GM18502 (cell line): ENCODE results near the gene ZNHIT2.
"Not testable (repeated sequence)": the region's sequence is repeated elsewhere in the genome, so short reads cannot be mapped to it uniquely, and the experiment has no call there.

Source experiments
- ATAC-seq: cut with Tn5 transposase; IDR thresholded peaks from one replicate; pipeline ENCODE4 v1.9.1; 2021; ENCODE audit warnings: mild to moderate bottlenecking; ENCODE audit not compliant: unreplicated experiment, poor library complexity

The ZNHIT2 gene

GRCh38 chr11:65121447-65121864 lies 4.0 kb upstream of the ZNHIT2 start:
- no peak for ATAC-seq

GRCh38 chr11:65120831-65121230 lies 3.3 kb upstream of the ZNHIT2 start:
- no peak for ATAC-seq

GRCh38 chr11:65119670-65119995 lies 2.1 kb upstream of the ZNHIT2 start:
- no peak for ATAC-seq

DNA sequence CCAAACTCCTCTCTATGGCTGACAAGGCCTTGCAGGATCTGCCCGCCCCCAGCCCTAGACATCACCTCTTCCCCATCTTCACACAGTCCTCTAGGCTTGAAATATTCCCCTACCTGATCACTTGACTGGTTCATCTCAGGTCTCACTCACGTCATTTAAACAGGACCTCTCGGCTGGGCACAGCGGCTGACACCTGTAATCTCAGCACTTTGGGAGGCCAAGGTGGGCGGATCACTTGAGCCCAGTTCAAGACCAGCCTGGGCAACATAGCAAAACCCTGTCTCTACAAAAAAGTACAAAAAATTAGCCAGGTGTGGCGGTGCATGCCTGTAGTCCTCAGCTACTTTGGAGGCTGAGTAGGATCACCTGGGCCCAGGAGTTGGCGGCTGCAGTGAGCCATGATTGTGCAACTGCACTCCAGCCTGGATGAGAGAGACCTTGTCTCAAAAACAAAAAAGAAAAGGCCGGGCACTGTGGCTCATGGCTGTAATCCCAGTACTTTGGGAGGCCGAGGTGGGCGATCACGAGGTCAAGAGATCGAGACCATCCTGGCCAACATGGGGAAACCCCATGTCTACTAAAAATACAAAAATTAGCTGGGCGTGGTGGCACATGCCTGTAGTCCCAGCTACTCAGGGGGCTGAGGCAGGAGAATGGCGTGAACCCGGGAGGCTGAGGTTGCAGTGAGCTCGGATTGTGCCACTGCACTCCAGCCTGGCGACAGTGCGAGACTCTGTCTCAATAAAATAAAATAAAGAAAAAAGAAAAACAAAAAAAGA lies 1.6 kb upstream of the ZNHIT2 start:
- ATAC-seq: not testable (repeated sequence)

- no peak for ATAC-seq
Observed at GRCh38 chr11:65118097-65118837, 766 bp upstream of the ZNHIT2 start.

DNA sequence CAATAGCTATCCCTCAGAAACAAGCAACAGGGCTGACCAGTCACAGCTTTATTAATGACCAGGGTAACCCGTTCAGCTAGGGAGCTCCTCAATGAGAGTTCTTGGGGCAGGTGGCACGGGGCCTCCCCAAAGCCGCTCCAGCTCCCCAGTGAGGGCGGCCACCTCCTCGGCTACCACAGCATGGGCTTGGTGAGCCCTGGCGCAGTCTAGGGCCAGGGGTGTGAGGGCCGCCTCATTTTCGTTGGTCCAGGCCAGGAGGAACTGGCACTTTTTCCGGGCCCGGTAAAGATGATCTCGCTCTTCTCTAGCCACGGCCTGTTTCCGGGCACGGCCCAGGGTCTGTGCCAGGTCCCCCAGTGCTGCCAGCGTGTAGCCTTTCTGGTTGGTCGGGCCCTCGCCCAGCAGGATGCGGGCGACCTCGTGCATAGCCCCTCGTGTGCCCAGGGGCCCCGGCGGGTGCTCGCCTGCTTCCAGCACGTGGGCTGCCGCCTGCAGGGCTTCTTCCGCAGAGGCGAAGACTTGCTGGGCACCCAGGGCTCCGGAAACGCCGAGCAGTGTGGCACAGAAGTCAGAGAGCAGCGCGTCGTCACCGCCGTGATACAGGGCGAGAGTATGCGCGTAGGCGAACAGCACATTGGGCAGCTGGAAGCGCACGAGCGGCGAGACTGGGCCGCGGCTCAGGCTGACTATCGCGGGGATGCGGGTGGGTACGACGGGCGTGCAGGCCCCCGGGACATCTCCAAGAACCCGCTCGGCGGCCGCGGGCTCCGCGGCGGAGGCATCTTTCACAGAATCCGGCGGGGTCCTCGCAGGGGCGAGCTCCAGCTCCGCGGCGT lies 913 bp downstream of the ZNHIT2 start:
- no peak for ATAC-seq

GRCh38 chr11:65115361-65116082 lies 2.0 kb downstream of the ZNHIT2 start:
- ATAC-seq: no peak

DNA sequence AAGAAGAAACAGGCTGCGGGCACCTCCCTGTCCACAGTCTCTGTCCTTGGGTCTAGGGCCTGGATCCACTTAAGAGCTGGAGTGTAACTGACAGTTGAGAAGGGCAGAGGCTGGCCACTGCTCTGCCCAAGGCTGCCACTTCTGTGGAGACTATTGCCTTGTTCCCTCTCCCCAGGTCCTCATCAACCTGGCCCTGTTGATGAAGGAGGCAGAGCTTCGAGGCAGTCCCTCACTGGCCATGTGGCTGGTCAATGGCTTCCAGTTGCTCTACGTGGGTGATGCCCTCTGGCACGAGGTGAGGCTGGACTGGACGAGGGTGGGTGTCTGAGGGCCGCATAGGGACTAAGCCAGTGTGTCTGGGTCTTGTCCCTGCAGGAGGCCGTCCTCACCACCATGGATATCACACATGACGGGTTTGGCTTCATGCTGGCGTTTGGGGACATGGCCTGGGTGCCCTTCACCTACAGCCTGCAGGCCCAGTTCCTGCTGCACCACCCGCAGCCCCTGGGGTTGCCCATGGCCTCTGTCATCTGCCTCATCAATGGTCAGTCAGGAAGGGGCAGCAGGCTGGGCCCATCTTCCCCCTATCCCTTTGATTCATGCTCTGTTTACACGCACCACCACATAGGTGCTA lies 2.8 kb downstream of the ZNHIT2 start:
- no peak for ATAC-seq

DNA sequence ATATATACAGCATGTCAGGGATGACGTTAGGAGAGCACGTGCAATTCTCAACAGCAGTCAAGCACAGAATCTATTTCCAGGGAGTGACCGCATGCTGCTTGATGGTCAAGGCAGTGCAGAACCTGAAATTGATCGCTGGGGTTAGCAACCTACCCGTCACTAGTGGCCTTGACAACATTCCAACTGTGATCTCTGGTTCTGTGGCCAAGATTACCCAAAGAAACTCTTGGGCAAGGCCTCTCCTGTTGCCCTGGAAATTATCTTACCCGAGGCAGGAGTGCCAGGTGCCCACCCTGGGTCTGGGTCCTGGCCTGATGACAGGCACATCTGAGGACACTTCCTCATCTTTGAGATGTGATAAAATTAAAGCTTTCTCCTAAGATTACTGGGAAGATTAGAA lies 3.7 kb downstream of the ZNHIT2 start:
- no peak for ATAC-seq

GRCh38 chr11:65113361-65113756 lies 4.1 kb downstream of the ZNHIT2 start:
- no peak for ATAC-seq

DNA sequence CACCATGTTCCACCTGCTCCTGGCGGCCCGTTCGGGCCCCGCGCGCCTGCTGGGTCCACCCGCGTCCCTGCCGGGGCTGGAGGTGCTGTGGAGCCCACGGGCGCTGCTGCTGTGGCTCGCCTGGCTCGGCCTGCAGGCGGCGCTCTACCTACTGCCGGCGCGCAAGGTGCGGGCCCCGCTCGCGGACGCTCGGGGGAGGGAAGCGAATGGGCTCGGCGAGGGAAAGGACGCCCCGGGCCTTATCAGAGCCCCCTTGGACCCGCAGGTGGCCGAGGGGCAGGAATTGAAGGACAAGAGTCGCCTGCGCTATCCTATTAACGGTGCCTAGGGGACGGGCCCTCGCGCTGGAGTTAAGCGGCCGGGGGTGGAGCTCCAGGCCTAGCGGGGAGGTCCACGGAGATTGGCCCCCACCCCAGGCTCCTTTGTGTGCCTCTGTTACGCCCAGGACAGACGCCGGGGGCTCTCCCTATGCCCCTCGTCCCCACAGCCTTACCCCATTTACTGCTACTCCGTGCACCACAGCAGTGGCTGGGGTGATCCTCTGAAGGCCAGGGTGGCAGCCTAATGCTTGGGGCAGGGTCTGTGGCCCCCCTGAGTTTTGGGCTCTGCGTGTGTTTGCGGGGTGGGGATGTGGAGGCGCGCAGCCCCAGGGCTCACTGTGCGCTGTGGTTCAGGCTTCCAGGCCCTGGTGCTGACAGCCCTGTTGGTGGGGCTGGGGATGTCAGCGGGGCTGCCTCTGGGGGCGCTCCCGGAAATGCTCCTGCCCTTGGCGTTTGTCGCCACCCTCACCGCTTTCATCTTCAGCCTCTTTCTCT lies 4.7 kb downstream of the ZNHIT2 start:
- peak; percentile 38 for ATAC-seq

GRCh38 chr11:65111744-65112545 lies 5.6 kb downstream of the ZNHIT2 start, which contains the start of gene TM7SF2:
TSS of gene TM7SF2 (plus strand) at chr11:65111872. CDS start at chr11:65112016, 144 bp downstream.
- ATAC-seq: peak; percentile 61

DNA sequence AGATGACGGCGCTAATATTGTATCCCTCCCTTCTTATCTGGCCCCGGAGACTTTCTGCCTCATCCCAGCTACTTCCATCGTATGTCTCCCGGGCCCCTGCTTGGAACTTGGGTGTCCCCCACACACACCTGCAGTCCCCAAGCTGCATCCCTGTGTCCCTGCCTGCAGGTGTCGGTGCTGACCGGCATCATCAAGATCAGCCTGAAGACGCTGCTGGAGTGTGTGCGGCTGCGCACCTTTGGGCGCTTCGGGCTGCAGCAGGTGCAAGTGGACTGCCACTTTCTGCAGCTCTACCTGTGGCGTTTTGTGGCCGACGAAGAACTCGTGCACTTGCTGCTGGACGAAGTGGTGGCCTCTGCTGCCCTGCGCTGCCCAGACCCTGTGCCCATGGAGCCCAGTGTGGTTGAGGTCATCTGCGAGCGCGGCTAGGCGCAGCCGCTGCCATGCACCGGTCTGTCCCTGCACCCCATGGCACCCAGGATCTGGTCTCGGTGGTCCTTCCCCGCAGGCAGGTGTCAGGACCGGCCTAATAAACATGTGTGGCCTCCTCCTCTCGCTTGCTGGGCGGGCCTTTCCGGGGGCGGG lies 6.2 kb downstream of the ZNHIT2 start:
- ATAC-seq: no peak

DNA sequence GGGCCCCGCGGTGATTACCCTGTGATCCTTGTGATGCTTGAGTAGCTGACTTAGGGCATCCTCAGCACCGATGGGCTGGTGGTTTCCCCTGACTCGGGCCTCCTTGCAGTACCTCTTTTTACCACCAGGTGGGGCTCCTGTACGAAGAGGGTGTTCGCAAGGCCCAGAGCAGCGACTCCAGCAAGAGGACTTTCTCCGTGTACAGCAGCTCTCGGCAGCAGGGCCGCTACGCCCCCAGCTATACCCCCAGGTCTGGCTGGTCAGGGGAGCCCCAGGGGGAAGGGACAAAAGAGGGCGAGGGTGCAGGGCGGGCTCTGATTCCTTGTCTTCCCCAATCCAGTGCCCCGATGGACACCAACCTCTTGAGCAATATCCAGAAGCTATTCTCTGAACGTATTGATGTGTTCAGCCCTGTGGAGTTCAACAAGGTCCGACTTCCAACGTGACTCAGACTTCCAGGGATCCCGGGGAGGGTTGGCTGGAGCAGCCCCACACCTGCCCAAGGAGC lies 7.1 kb downstream of the ZNHIT2 start:
- peak; percentile 34 for ATAC-seq

DNA sequence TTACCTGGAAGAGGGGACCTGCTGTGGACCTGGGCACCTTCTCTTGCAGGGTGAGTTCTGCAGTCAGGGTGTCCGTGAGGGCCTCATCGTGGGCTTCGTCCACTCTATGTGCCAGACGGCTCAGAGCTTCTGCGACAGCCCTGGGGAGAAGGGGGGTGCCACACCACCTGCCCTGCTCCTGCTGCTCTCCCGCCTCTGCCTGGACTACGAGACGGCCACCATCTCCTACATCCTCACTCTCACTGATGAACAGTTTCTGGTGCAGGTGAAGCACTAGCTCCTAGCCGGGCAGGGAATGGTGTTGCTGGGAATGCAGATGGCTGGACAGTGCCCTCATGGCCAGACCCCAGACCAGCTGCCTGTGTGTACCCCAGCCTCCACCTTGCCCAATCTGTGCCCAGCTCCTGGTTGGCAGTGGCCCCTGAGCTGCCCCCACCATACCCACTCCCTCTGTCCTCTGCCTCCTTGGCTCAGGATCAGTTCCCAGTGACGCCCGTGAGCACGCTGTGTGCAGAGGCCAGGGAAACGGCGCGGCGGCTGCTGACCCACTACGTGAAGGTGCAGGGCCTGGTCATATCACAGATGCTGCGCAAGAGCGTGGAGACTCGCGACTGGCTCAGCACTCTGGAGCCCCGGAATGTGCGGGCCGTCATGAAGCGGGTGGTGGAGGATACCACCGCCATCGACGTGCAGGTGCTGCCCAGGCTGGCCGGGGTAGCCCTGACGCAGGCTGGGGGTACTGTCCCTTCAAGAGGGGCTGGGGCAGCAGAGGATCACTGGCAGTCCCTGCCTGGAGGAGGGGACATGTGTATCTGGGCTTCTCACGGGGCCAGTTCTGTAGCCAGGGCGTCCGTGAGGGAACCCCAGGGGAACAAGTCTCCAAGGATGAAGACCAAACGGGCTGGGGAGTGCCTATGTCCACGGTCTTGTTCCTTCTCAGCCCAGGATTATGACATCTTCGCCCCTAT lies 8.0 kb downstream of the ZNHIT2 start:
- no peak for ATAC-seq

GRCh38 chr11:65108469-65109123 lies 8.9 kb downstream of the ZNHIT2 start:
- ATAC-seq: no peak
